Esophagus squamous epithelium (tissue), 4 donors: ENCODE measurements around the gene SLN.

Experiments used
- CTCF ChIP-seq, 6 experiments: fragments of 450-650 bp in 4 of 6; fragments of 200-600 bp in 2 of 6; sonication (generic) in 2 of 6; IDR thresholded peaks; one replicate each; pipeline ENCODE4 v1.5.1; 2016 to 2019; ENCODE audit warnings: antibody characterized with exemption in 6 of 6, mild to moderate bottlenecking in 4 of 6, moderate library complexity in 4 of 6
- POLR2A ChIP-seq, 4 donors: fragments of 450-650 bp; IDR thresholded peaks; one replicate each; pipeline ENCODE4 v1.6.1; 2017; ENCODE audit warnings: antibody characterized with exemption in 4 of 4, mild to moderate bottlenecking in 4 of 4, moderate library complexity in 3 of 4

DNA sequence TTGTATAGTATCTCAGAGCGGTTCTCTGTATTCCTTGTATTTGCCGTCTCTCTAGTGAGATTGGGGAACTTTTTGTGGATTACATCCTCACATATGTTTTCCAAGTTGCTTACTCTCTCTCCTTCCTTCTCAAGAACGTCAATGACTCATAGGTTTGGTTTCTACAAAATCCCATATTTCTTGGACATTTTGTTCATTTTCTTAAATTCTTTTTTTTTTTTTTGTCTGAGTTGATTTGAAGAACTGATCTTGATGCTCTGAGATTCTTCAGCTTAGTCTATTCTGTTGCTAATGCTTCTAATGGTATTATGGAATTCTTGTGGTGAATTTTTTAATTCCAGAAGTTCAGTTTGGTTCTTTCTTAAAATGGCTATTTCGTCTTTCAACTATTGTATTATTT lies 28.4 kb upstream of the SLN start:
- TF ChIP-seq POLR2A (IDR thresholded peaks at IDR 0.05) (no peak), CTCF (IDR thresholded peaks at IDR 0.05) (no peak)
